Fibroblast of lung (primary cell): ENCODE measurements around the gene PADI1. TPM values are rescaled to one million over a fixed set of nuclear protein-coding genes. Genes with fewer than 3 reads are reported as not detected.

Experiments used
- DNase-seq, 2 donors: peaks; one replicate each; pipeline versions ENCODE4 v3.0.0 to v3.0.0-alpha.2; 2010; ENCODE audit warnings: low read depth in 2 of 2
- H2AFZ ChIP-seq: 2 replicates; pipeline ENCODE4 v1.5.1; 2012; ENCODE audit warnings: low read length, control low read depth, inconsistent platforms
- H3K27ac ChIP-seq: 2 replicates; pipeline ENCODE4 v1.5.1; 2011; ENCODE audit warnings: low read length, control low read depth; ENCODE audit not compliant: insufficient read depth
- H3K27me3 ChIP-seq: 2 replicates; pipeline ENCODE4 v1.5.1; 2011; ENCODE audit warnings: mild to moderate bottlenecking, low read length; ENCODE audit not compliant: control insufficient read depth, insufficient read depth
- H3K36me3 ChIP-seq: 2 replicates; pipeline ENCODE4 v1.5.1; 2011; ENCODE audit warnings: low read length; ENCODE audit not compliant: control insufficient read depth, insufficient read depth
- H3K4me1 ChIP-seq: 2 replicates; pipeline ENCODE4 v1.5.1; 2011; ENCODE audit warnings: low read length; ENCODE audit not compliant: control insufficient read depth, insufficient read depth; ENCODE audit errors: extremely low read depth
- H3K4me2 ChIP-seq: 2 replicates; pipeline ENCODE4 v1.5.1; 2011; ENCODE audit warnings: low read length, control low read depth; ENCODE audit not compliant: insufficient read depth; ENCODE audit errors: extremely low read depth
- H3K4me3 ChIP-seq, 4 experiments: fragments of 200-600 bp in 1 of 4; sonication (generic) in 1 of 4; replicated peaks in 1 of 4; 2 replicates each; pipeline ENCODE4 v1.5.1; 2011 to 2016; ENCODE audit warnings: low read length in 4 of 4, low read depth in 3 of 4, mild to moderate bottlenecking in 3 of 4, control low read depth in 2 of 4, inconsistent platforms in 1 of 4, mixed read lengths in 1 of 4; ENCODE audit not compliant: insufficient read depth in 1 of 4; ENCODE audit errors: control extremely low read depth in 1 of 4
- H3K79me2 ChIP-seq: 2 replicates; pipeline ENCODE4 v1.5.1; 2012; ENCODE audit warnings: mild to moderate bottlenecking, low read length, inconsistent platforms; ENCODE audit not compliant: control insufficient read depth, insufficient read depth
- H3K9ac ChIP-seq: 2 replicates; pipeline ENCODE4 v1.5.1; 2011; ENCODE audit warnings: mild to moderate bottlenecking, low read length, control low read depth; ENCODE audit not compliant: insufficient read depth
- H3K9me3 ChIP-seq: 2 replicates; pipeline ENCODE4 v1.5.1; 2012; ENCODE audit warnings: low read depth, low read length; ENCODE audit not compliant: control insufficient read depth, insufficient read depth
- H4K20me1 ChIP-seq: 2 replicates; pipeline ENCODE4 v1.5.1; 2011; ENCODE audit warnings: low read length; ENCODE audit not compliant: control insufficient read depth, insufficient read depth; ENCODE audit errors: extremely low read depth
- EZH2 ChIP-seq: IDR thresholded peaks from 2 replicates; pipeline ENCODE4 v1.5.1; 2012; ENCODE audit warnings: low read length, control low read depth, mild to moderate bottlenecking; ENCODE audit errors: missing control alignments
- polyA minus RNA-seq: library from RNA; depleted of rRNA, polyadenylated mRNA; stranded (reverse); fragments of >200 nt; gene quantifications from 2 replicates; pipeline ENCODE4 v1.2.3, GENCODE V29; 2011; ENCODE audit warnings: low replicate concordance
- polyA plus RNA-seq, 2 donors: library from polyadenylated mRNA; depleted of rRNA in 1 of 2; stranded (reverse) in 1 of 2; unstranded in 1 of 2; fragments of >200 nt; gene quantifications; 2 replicates each; pipeline ENCODE4 v1.2.1, GENCODE V29; 2011 to 2012; ENCODE audit warnings: missing spikeins in 1 of 2
- total RNA-seq: library from RNA; depleted of rRNA; stranded (reverse); fragments of >200 nt; gene quantifications from 2 replicates; pipeline ENCODE4 v1.2.1, GENCODE V29; 2014
- TF ChIP-seq, protein P1 (sequence below), 2 donors: IDR thresholded peaks in 1 of 2; conservative IDR thresholded peaks in 1 of 2; 1 replicate in 1 of 2; 2 replicates in 1 of 2; pipeline ENCODE4 v1.5.1; 2011 to 2012; ENCODE audit warnings: low read length in 2 of 2, control low read depth in 1 of 2, inconsistent platforms in 1 of 2, low read depth in 1 of 2, mild to moderate bottlenecking in 1 of 2

Gene PADI1, protein sequence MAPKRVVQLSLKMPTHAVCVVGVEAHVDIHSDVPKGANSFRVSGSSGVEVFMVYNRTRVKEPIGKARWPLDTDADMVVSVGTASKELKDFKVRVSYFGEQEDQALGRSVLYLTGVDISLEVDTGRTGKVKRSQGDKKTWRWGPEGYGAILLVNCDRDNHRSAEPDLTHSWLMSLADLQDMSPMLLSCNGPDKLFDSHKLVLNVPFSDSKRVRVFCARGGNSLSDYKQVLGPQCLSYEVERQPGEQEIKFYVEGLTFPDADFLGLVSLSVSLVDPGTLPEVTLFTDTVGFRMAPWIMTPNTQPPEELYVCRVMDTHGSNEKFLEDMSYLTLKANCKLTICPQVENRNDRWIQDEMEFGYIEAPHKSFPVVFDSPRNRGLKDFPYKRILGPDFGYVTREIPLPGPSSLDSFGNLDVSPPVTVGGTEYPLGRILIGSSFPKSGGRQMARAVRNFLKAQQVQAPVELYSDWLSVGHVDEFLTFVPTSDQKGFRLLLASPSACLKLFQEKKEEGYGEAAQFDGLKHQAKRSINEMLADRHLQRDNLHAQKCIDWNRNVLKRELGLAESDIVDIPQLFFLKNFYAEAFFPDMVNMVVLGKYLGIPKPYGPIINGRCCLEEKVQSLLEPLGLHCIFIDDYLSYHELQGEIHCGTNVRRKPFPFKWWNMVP
- not detected in 2 replicates for total RNA-seq
- polyA plus RNA-seq: not detected in 2 replicates
- polyA plus RNA-seq (2012): not detected in 2 replicates
- not detected in 2 replicates for polyA minus RNA-seq

DNA sequence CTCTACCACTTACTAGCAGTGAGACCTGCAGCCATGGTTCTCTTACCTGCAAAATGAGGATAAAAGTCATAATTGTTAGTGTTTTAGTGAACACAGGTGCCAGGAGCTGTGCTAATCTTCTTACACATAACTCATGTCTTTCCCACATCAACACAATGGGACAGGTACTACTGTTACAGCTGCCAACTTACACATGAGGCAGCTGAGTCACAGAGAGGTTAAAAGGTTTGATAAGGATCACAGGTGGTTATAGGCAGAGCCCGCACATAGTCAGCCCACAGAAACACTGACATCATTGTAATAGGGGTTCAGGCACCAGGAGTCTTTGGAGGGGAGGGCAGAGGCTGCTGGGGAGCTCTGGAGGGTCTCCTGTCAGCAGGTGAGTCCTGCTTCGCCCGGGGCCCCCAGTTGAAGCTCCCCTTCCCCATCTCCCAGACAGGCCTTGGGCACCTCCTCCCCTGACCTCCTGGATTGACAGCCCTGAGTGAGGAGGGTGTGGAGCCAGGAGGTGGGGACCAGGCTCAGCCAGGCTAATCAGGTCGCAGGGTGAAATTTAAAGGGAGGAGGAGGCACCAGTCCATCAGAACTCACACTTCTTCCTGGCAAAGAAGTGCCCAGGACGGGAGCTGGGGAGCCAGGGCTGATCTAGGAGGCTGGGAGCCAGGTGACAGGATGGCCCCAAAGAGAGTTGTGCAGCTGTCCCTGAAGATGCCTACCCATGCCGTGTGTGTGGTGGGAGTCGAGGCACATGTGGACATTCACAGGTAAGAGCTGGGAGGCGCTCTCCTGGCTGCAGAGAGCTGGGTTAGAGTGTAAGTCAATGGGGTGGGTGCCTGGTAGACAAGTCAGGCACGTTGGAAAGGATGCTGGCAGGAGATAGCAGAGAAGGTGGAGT lies at the start of gene PADI1:
Gene PADI1, plus strand, starts transcription at position 583 of the 895 bp plus-strand sequence. Its CDS starts 90 bp downstream, at position 673.
- no peaks in the 10 kb centered on the region for H3K4me1 ChIP-seq
- H4K20me1 ChIP-seq: no peaks in the 10 kb centered on the region
- TF ChIP-seq, protein P1, sequence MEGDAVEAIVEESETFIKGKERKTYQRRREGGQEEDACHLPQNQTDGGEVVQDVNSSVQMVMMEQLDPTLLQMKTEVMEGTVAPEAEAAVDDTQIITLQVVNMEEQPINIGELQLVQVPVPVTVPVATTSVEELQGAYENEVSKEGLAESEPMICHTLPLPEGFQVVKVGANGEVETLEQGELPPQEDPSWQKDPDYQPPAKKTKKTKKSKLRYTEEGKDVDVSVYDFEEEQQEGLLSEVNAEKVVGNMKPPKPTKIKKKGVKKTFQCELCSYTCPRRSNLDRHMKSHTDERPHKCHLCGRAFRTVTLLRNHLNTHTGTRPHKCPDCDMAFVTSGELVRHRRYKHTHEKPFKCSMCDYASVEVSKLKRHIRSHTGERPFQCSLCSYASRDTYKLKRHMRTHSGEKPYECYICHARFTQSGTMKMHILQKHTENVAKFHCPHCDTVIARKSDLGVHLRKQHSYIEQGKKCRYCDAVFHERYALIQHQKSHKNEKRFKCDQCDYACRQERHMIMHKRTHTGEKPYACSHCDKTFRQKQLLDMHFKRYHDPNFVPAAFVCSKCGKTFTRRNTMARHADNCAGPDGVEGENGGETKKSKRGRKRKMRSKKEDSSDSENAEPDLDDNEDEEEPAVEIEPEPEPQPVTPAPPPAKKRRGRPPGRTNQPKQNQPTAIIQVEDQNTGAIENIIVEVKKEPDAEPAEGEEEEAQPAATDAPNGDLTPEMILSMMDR (conservative IDR thresholded peaks at IDR 0.05 in 1 of 2, IDR thresholded peaks at IDR 0.05 in 1 of 2; ENCODE audit: low read depth in 1 of 2, low read length in 2 of 2): no peak
- no peak for TF ChIP-seq EZH2
- no peaks in the 10 kb centered on the region for H3K36me3 ChIP-seq
- H3K4me2 ChIP-seq: no peak within 1 kb of the TSS
- no peak within 1 kb of the TSS for H3K4me3 ChIP-seq
- no peak within 1 kb of the TSS for H3K27ac ChIP-seq
- H2AFZ ChIP-seq: no peak within 1 kb of the TSS
- no peak within 1 kb of the TSS for H3K9ac ChIP-seq
- DNase-seq: no peak
- no peaks in the 10 kb centered on the region for H3K79me2 ChIP-seq
- H3K27me3 ChIP-seq: peaks cover 6% of the 10 kb centered on the region
- H3K9me3 ChIP-seq: no peaks in the 10 kb centered on the region

DNA sequence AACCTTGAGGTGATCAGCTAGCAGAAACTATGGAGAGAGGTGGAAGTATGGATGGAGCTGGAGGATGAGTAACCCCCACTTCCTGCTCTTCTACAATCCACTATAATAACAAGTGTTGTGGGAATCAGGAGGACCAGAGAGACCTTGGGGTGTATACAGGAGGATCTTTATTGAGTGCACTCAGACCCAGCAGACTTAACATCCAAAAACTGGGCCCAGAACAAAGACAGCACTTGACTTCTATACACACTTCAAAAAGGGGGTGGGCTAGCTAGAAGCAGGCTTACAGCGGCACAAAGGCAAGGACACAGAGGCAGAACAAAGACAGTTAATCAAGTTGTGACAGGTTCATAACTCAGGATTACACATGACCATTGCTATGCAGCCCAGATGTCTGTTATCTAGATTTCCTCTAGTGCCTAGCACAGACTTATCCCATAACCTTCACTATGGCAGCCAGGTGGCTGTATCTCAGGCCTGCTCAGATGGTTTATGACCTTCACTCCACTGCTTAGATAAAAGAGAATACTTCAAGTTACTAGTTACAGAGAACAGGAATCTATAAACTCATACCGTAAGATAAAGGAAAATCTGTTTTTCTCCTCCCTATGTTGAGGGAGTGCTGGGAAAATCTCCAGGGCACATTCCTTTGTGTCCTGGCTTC lies 49.5 kb upstream of the PADI1 start:
- Histone ChIP-seq H3K4me3 (no peak overlapping the region), H3K4me2 (no peak overlapping the region), H3K9me3 (no peaks in the 10 kb centered on the region), H3K9ac (no peak overlapping the region), H3K27me3 (no peaks in the 10 kb centered on the region), H4K20me1 (no peaks in the 10 kb centered on the region), H3K27ac (no peak overlapping the region), H3K79me2 (no peaks in the 10 kb centered on the region), H3K36me3 (no peaks in the 10 kb centered on the region), H2AFZ (no peak overlapping the region), H3K4me1 (no peaks in the 10 kb centered on the region)
- peak in 1 of 2 donors; percentile 86 for DNase-seq
- TF ChIP-seq, protein P1 (conservative IDR thresholded peaks at IDR 0.05 in 1 of 2, IDR thresholded peaks at IDR 0.05 in 1 of 2; ENCODE audit: low read depth in 1 of 2, low read length in 2 of 2): no peak
- TF ChIP-seq EZH2: no peak
